ENCODE measurements around the gene ANKK1.

The ANKK1 gene, protein sequence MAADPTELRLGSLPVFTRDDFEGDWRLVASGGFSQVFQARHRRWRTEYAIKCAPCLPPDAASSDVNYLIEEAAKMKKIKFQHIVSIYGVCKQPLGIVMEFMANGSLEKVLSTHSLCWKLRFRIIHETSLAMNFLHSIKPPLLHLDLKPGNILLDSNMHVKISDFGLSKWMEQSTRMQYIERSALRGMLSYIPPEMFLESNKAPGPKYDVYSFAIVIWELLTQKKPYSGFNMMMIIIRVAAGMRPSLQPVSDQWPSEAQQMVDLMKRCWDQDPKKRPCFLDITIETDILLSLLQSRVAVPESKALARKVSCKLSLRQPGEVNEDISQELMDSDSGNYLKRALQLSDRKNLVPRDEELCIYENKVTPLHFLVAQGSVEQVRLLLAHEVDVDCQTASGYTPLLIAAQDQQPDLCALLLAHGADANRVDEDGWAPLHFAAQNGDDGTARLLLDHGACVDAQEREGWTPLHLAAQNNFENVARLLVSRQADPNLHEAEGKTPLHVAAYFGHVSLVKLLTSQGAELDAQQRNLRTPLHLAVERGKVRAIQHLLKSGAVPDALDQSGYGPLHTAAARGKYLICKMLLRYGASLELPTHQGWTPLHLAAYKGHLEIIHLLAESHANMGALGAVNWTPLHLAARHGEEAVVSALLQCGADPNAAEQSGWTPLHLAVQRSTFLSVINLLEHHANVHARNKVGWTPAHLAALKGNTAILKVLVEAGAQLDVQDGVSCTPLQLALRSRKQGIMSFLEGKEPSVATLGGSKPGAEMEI

DNA sequence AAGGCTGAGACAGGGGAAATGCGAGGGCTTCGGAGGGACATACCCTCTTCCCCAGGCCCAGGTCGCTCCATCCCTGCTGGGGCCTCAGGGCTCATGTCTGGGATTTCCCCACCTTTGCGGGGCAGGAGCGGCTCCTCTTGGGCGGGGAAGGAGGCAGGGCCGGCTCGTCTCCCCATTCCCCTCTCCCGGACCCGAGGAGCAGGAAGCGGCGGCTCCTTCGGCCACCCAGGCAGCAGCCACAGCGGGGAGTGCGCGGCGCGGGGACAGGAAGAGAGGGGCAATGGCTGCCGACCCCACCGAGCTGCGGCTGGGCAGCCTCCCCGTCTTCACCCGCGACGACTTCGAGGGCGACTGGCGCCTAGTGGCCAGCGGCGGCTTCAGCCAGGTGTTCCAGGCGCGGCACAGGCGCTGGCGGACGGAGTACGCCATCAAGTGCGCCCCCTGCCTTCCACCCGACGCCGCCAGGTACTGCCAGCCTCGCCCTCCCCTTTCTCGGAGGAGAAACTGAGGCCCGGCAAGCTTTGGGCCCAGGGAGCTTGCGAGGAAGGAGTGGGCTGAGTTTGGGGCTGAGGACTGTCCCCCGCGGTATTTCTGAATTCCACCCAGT lies at the start of gene ANKK1:
Gene ANKK1, plus strand, starts transcription at position 175 of the 607 bp plus-strand sequence. Its CDS starts 106 bp downstream, at position 281.
- DNase-seq (ENCODE audit: low spot score): no peak
- in situ Hi-C loops (cut with MboI; ENCODE audit: low sequenced_read_pairs, unreplicated experiment): no loop called here
- TF ChIP-seq, protein P1, sequence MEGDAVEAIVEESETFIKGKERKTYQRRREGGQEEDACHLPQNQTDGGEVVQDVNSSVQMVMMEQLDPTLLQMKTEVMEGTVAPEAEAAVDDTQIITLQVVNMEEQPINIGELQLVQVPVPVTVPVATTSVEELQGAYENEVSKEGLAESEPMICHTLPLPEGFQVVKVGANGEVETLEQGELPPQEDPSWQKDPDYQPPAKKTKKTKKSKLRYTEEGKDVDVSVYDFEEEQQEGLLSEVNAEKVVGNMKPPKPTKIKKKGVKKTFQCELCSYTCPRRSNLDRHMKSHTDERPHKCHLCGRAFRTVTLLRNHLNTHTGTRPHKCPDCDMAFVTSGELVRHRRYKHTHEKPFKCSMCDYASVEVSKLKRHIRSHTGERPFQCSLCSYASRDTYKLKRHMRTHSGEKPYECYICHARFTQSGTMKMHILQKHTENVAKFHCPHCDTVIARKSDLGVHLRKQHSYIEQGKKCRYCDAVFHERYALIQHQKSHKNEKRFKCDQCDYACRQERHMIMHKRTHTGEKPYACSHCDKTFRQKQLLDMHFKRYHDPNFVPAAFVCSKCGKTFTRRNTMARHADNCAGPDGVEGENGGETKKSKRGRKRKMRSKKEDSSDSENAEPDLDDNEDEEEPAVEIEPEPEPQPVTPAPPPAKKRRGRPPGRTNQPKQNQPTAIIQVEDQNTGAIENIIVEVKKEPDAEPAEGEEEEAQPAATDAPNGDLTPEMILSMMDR (IDR thresholded peaks at IDR 0.05; ENCODE audit: borderline replicate concordance, control extremely low read depth, extremely low read depth, insufficient read depth, missing control alignments): no peak

GRCh38 chr11:113338730-113339129 lies 48.8 kb upstream of the ANKK1 start:
- in situ Hi-C loops (cut with MboI; ENCODE audit: low sequenced_read_pairs, unreplicated experiment): no loop called here
- TF ChIP-seq, protein P1 (IDR thresholded peaks at IDR 0.05; ENCODE audit: borderline replicate concordance, control extremely low read depth, extremely low read depth, insufficient read depth, missing control alignments): no peak
- DNase-seq (ENCODE audit: low spot score): no peak

GRCh38 chr11:113339929-113340589 lies 47.5 kb upstream of the ANKK1 start:
- in situ Hi-C loops (cut with MboI; ENCODE audit: low sequenced_read_pairs, unreplicated experiment): no loop called here
- TF ChIP-seq, protein P1 (IDR thresholded peaks at IDR 0.05; ENCODE audit: borderline replicate concordance, control extremely low read depth, extremely low read depth, insufficient read depth, missing control alignments): no peak
- no peak for DNase-seq (ENCODE audit: low spot score)

DNA sequence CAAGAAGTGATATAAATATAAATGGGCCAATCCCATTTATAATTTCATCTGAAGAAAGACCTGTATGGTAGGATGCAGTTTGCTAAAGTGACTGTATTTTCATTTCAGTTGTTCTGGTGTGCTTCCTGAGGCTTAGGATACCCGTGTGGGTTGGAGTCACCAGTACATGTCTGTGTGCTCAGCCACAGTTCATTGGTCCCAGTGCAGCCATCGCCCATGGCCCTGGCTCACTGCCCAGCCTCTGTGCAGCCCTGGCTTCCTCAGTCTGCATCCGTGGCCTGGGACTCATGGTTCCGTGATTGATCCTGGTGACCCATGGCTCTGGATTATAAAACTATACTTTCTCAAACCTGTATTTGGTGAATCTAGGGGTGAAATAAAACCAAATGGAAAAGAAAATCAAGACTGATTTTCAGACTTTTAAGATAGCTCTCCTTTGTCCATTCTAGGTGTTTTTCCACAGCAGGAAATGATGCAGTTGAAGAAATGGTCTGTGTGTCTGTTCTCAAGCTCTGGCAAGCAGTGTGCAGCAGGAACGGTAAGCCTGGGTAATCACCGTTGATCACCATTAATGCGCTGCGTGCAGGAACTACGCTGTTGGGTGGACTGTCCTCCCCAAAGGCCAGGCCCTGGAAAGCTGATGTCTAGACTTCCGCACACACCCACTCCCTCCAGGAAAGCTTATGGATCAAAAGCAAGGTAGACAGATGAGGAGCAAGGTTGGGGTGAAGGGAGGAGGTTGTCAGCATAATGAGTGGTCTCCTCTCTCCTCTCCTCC lies 46.0 kb upstream of the ANKK1 start:
- no peak for DNase-seq (ENCODE audit: low spot score)
- TF ChIP-seq, protein P1 (IDR thresholded peaks at IDR 0.05; ENCODE audit: borderline replicate concordance, control extremely low read depth, extremely low read depth, insufficient read depth, missing control alignments): no peak
- in situ Hi-C loops (cut with MboI; ENCODE audit: low sequenced_read_pairs, unreplicated experiment): no loop called here

DNA sequence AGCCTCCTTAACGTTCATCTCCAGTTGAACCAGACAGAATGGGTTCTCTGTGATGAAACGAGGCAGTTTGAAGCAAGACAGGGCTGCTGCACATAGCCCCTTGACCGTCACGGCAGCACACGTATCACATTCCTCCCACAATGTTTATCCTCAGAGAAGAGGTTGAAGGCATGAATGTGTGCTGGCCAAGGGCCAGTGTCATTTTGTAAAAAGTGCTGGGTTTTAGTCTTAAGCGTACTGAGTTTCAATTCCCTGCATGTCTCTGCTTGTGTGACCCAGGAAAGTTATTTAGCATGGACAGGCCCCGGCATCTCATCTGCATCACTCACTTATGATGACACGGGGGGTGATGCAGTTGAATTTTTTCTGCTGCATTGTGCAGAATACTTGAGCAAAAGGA lies 41.6 kb upstream of the ANKK1 start:
- TF ChIP-seq, protein P1 (IDR thresholded peaks at IDR 0.05; ENCODE audit: borderline replicate concordance, control extremely low read depth, extremely low read depth, insufficient read depth, missing control alignments): no peak
- DNase-seq (ENCODE audit: low spot score): no peak
- in situ Hi-C loops (cut with MboI; ENCODE audit: low sequenced_read_pairs, unreplicated experiment): no loop called here

Measured in GM13976 (cell line).